Measurements from ENCODE around the gene YARS2.

DNA sequence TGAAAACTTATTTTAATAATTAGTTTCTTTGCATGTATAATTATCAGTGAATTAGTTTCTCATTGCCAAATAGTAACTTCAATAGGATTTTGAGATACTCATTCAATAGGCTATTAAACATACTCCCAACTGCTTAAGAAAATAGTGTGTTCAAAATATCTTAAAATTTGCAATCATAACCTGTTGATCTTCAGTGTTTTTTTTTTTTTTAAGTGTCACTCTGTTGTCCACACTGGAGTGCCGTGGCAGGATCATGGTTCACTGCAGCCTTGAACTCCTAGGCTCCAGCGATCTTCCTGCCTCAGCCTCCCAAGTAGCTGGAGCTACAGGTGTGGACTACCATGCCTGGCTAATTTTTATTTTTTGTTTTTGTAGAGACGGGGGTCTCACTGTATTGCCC is 1.5 kb upstream of the YARS2 start:
- TF ChIP-seq SIN3A (IDR thresholded peaks at IDR 0.05; ENCODE audit: borderline replicate concordance, insufficient read depth, low read length) = no peak
- no peak for TF ChIP-seq POLR2AphosphoS5 (IDR thresholded peaks at IDR 0.05; ENCODE audit: low read depth, low read length)
